Loucy (cell line): ENCODE results near the gene MSMO1.
"Not testable (repeated sequence)": the region's sequence is repeated elsewhere in the genome, so short reads cannot be mapped to it uniquely, and the experiment has no call there.

Experiments used
- CTCF ChIP-seq: fragments of 200-600 bp; sonication (generic); conservative IDR thresholded peaks from 2 replicates; pipeline ENCODE4 v1.5.1; 2014; ENCODE audit warnings: mild to moderate bottlenecking, antibody characterized with exemption, low read length
- EZH2phosphoT487 ChIP-seq: fragments of 200-600 bp; IDR thresholded peaks from 2 replicates; pipeline ENCODE4 v1.6.1; 2018; ENCODE audit warnings: antibody characterized with exemption, mild to moderate bottlenecking, moderate library complexity, borderline replicate concordance

GRCh38 chr4:165284697-165285096 lies 42.8 kb upstream of the MSMO1 start:
- TF ChIP-seq CTCF, EZH2phosphoT487: not testable (repeated sequence)
